ENCODE measurements around the gene LIMK1.
"Not testable (repeated sequence)": the region's sequence is repeated elsewhere in the genome, so short reads cannot be mapped to it uniquely, and the experiment has no call there.

LIMK1 gene

DNA sequence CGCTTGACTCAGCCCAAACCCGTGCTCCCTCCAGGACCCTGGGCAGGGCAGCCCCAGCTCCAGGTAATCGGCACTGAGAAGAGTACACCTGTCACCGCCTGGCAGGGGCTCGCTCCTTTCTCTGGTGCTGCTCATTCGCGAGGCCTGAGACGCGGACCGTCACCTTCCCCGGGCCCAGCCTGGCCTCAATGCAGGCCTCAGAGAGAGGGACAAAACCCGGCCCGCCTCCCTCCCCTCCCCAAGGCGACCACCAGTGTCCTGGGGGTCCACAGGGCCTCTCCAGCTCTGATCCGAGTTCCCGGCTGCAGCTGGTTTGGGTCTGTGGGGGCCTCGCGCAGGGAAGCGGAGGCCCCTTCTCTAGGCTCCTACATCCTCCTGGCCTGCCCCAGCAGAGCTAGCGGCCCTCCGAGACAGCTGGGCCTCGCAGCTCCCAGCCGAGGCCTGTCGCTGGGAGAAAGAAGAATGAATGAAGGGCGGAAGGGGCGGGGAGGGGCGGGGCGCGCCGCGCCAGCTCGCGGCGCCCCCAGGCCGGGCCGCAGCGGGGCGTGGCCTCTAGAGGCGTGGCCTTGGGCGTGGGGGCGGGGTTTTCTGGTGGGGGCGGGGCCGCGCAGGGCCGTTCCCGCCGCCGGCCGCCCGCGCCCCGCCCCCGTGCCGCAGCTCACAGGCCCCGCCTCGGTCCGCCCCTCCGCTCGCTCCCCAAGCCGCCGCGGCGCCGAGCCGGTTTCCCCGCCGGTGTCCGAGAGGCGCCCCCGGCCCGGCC is at the start of gene LIMK1:
TSS of gene LIMK1 (plus strand) at position 688 of the 760 bp plus-strand sequence. CDS start 187 bp downstream, outside the sequence.
- H3K27ac ChIP-seq = peak within 1 kb of the TSS; percentile 64 to 92 (median 84)

DNA sequence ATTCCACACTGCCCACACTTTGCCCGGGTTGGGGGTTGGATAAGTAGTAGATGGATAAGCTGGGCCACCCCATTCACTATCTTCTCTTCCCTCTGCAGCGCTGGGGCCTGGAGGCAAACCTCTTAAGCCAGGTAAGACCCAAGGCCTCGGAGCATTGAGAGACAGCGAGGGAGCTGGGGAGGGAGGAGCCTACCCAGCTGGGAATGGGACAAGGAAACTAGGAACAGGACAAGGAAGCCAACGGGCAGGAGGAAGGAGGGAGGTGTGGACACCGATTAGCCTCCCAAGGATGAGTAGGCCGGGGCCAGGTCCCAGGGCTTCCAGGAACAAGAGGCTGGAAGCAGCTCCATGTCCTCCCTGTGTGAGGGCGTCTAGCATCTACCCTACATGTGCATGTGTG is 46.0 kb upstream of the LIMK1 start:
- Histone ChIP-seq H3K27ac (peak overlapping the region in 3 of 21 experiments; percentile 4 to 51 (median 33)), H3K4me3 (no peak overlapping the region)

More for the DNA sequence above, at the start of gene LIMK1:
- H3K4me3 ChIP-seq = peak within 1 kb of the TSS; percentile 64 to 90 (median 81)

DNA sequence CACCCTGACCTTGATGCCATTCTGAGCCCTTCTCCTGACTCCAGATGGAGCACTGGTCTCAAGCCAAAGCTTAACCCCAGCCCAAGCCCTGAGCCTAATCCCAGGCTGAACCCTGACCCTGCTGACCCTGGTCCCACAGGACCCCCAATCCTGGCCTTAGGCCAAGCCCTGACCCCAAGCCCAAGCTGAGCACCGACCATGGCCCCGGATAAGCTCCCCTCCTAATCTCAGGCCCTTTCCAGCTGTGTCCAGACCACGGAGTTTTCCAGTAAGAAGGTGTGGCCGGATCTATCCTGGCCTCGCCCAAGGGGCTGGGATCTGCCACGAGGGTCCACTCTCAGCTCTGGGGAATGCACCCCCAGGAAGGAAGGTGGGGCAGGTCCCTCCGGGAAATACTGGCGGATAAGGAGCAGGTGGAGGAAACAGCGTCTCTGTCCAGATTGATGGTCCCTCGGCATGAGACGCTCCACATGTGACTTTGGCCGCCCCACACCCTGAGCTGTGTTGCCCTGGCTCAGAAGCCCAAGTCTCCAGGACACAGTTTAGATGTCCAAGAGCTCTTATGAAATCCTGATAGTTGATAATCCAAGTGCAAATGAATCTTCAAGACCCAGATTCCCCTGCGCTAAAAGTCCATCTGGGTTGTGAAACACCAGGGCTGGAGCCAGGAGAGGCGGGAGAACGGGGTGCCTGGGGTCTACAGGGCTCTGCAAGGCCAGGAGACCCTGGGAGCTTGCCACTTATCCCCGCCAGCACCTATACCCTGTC is 45.2 kb upstream of the LIMK1 start:
- Histone ChIP-seq H3K4me3 (no peak overlapping the region), H3K27ac (peak overlapping the region in 7 of 21 experiments; percentile 2 to 59 (median 49))

DNA sequence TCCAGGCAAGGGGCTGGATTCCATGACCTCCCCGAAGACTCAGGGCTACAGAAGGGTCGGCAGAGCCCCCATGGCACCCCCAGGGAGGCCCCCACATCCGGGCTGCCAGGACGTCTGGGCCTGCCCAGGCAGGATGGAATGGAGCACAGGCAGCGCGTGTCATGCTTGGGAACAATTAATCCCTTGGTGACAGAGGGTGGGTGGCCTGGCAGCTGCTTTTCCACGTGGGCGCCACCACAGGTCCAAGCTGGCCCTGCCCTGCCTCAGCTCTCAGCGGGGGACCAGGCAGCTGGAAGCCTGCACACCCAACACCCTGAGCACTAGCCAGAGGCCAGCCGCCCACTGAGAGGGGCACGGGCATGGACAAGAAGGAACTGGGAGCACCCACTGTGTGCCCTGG is 44.3 kb upstream of the LIMK1 start:
- Histone ChIP-seq H3K27ac (peak overlapping the region in 3 of 21 experiments; percentile 46 to 54 (median 47)), H3K4me3 (no peak overlapping the region)

DNA sequence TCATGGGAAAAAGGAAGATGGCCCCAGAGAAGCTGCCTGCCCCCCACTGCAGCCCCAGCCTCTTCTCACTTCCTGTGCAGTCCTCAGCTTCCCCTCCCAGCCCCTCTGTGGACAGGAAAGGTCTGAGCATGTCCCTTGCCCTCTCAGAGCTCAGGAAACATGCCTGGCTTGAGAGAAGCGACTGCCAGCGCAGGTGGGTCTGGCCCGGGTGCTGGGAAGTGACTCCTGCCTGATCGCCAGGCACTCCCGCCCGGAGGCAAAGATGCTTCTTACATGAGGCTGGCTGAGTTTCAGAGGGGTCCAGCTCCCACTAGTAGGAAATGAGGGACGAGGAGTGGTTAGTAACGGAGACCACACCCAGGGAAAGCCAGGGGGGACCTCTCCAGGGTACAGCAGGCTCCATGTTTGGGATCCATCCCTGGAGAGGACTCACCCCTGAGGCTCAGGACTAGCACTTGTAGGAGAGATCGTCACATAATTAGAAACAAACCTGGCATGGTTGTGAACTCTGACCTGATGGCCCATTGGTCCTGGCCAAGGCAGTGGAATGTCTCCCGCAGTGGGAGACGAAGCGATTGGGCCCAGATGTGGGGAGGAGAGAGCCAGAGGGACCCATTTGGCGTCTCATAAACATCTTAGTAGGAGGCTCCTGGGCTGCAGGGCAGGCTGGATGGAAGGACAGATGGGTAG is 43.4 kb upstream of the LIMK1 start:
- H3K27ac ChIP-seq = peak overlapping the region in 5 of 21 experiments; percentile 0 to 47 (median 22)

DNA sequence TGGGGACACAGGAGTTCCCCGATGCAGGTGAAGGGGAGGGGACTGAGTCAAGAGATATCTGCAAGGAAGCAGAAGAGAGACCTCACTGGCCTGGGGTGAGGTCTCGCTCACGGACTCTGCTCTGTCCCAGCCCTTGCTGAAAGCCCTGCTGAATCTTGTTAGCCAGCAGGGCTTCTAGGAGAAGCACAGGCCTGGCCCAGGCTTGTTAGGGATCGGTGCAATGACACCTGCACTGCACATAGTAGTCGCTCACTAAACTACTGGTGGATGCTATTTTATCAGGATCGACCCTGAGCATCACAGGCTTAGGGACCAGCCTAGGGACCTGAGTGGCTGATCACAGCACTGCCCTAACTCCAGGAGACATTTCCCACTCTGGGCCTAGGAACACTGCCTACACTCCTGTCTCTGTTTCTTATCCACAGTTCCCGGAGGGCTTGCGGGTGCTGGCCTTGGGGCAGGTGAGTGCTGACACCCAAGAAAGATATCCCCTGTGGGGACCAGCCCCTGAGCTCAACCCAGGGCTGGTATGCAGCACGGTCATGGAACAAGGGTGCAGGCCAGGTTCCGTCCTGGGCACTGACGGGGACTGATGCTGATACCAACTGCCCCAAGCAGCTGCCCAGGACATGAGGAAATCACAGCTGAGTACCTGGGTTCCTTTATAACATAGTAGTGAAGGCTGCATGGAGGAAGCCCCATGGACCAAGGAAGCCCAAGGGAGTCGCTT is 42.6 kb upstream of the LIMK1 start:
- Histone ChIP-seq H3K4me3 (no peak overlapping the region), H3K27ac (peak overlapping the region in 2 of 21 experiments; percentile 36 to 47)

More for the DNA sequence above, 43.4 kb upstream of the LIMK1 start:
- H3K4me3 ChIP-seq = no peak overlapping the region

DNA sequence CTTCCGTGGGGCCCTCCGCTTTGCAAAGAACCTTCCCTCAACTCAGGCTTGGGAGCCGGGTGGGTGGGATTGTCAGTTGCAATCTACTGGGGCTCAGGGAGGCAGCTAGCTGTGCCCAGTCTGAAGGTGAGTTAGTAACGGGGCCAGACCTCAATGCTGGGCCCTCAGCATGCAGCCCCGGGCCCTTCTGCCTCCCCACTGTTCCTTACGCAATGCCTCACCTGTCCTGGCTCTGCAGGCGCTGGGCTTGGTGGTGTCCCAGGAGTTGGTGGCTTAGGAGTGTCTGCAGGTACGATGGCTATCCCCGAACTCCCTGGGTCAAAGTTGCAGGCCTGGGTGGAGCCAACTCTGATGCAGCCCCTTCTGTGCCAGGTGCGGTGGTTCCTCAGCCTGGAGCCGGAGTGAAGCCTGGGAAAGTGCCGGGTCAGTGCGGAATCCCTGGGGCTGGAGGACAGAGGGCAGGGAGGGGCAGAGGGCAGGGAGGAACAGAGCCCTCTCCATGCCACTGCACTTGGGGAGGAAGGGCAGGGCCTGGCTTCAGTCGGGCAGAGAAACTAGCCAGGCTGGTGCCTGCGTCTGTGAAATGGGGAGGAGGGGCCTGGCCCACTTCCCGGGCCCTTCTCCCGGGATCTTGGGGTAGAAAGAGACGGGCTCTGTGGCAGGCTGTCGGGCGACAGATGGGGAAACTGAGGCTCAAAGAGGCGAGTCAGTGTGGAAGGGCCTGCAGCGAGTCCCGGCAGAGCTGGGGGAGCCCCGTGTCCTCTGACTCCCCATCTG is 40.7 kb upstream of the LIMK1 start:
- H3K27ac ChIP-seq = peak overlapping the region in 3 of 21 experiments; percentile 8 to 32 (median 21)
- H3K4me3 ChIP-seq = peak overlapping the region in 1 of 7 experiments; percentile 13

DNA sequence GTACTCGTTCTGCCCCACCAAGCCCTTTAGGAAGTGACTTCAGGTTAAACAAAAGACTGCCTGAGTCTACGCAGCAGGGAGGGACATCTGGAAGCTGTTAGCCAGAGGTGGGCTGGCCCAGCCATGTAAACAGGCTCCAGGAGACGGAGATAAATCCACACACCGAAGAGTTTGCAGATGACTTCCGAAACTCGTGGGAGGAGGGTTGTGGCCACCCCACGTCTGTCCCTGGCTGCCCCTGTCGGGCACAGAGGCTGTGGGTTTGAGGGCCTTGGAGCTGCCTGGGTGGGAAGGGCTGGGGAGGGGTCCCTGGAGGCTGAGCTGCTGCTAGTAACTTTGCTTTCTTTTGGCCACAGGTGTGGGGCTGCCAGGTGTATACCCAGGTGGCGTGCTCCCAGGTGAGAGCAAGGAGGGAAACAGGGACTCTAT is 40.1 kb upstream of the LIMK1 start:
- H3K4me3 ChIP-seq = no peak overlapping the region
- peak overlapping the region in 3 of 21 experiments; percentile 8 to 32 (median 21) for H3K27ac ChIP-seq

DNA sequence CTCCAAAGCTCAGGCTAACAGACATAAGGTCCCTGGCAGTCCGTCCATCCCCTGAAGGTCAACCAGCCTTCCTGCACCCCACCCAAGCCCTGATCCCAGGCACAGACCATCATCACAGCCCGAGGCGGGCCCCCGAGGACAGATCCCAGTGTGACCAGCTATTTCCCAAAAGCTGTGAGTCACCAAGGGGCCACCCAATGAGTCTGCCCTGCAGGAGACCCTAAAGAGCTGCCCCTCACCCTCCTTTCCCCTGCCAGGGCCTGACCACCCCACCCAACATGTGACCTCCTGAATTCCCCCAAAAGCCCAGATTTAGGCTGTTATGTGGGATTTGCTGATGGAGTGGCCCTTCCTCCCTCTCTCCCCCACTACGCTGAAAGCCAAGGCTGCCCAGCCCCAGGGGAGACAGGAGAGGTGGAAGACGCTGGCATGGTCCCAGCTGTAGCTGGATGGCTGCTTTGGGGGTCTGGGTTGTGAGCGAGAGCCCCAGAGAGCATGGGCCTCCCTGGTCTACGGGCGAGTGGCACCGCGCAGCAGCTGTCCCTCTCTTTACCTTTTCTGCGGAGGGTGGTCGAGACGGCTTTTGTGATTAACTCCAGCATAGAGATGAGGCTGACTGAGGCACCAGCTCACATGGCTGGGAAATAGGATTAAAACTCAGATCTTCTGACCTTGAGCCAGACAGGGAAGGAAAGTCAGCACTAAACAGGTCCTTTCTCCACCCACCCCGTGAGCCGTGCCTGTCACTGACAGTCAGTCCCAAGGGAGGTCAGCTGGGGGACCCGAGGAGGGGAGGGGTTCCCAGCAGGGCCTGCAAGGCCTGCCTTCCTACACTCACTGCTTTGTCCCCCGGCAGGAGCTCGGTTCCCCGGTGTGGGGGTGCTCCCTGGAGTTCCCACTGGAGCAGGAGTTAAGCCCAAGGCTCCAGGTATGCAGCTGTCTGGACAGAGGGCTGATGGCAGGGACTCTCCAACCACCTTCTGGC is 38.9 kb upstream of the LIMK1 start:
- Histone ChIP-seq H3K27ac (peak overlapping the region in 2 of 21 experiments; percentile 11 to 23), H3K4me3 (no peak overlapping the region)

DNA sequence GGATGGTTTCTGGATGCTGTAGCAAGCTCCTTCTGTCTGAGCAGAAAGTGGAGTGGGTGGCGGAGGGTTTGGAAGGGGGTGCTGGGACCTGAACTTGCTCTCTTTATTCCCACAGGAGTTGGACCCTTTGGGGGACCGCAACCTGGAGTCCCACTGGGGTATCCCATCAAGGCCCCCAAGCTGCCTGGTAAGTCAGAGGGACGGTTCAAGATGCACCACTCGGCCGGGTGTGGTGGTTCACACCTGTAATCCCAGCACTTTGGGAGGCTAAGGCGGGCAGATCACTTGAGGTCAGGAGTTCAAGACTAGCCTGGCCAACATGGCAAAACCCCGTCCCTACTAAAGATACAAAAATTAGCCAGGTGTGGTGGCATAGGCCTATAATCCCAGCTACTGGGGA is 37.0 kb upstream of the LIMK1 start:
- H3K4me3 ChIP-seq, H3K27ac ChIP-seq: not testable (repeated sequence)

DNA sequence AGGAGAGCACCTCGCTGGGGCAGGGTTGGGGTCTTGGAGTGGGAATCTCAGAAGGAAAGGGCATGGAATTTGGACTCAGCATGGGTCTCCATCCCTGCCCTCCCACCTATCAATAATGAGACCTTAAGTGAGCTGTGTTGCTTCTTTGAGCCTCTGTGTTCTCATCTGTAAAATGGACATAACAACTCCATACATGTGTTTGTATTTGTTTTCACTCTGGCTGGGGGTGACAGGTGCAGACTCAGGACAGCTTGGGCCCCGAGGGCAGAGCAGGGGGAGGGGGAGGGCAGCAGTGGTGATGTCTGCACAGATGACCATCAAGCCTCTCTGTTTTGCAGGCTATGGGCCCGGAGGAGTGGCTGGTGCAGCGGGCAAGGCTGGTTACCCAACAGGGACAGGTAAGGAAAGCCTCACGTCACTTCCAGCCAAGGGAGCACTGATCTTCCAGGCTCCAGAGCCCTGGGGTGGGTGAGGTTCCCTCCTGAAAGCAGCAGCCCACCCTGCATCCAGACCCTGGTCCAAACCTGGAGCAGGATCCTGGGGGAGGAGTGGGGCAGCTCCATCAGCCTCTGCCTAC is 35.7 kb upstream of the LIMK1 start:
- Histone ChIP-seq H3K4me3 (no peak overlapping the region), H3K27ac (no peak overlapping the region)

DNA sequence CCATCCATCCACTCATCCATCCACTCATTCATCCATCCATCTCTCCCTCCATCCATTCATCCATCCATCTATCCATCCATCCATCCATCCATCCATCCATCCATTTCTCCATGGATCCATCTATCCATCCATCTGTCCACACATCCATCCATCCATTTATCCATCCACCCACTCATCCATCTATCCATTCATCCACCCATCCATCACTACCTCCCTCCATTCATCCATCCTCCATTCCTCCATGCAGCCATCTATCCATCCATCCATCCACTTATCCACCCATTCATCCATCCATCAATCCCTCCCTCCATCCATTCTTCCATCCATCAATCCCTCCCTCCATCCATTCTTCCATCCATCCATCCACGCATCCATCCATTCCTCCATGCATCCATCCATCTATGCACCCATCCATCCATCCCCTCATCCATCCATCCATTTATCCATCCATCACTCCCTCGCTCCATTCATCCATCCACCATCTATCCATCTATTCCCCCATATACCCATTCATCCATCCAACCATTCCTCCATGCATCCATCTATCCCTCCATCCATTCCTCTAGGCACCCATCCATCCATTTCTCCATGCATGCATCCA is 34.5 kb upstream of the LIMK1 start:
- Histone ChIP-seq H3K27ac (no peak overlapping the region), H3K4me3 (no peak overlapping the region)

DNA sequence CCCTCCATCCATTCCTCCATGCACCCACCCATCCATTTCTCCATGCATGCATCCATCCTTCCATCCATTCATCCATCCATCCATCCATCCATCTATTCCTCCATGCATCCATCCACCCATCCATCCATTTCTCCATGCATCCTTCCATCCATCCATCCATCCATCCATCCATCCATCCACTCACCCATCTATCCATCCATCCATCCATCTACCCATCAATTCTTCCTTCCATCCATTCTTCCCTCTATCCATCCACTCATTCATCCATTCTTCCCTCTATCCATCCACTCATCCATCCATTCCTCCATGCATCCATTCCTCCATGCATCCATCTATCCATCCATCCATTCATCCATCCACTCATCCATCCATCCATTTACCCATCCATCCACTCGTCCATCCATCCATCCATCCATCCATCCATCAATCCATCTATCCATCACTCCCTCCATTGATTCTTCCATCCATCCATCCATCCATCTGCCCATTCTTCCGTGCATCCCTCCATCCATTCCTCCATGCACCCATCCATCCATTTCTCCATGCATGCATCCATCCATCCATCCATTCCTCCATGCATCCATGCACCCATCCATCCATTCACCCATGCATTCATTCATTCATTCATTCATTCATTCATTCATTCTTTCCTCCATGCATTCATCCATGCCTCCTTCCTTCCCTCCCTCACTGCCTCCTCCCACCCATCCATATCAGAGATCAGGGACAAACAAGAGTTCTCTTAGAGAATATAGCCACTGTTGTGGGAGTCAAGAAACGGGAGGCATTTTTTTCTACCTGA is 33.4 kb upstream of the LIMK1 start:
- no peak overlapping the region for H3K4me3 ChIP-seq
- H3K27ac ChIP-seq = no peak overlapping the region

DNA sequence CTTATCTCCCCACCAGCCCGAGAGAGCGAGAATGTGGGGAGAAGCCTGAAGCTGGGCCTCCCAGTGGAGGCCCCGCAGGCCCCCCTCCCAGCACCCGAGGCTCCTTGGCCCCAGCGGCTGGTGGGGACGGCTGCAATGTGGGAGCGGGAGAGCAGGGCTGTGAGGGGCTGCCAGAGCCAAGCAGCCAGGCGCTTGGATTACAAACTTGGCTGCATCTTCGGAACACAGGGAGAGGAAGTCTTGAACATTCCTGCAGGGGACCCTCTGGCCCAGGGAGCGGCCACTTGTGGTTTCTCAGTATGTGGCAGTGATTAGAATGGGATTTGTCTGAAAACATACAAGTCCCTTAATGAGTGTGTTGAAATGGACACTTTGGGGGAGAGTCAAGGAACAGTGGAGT is 32.4 kb upstream of the LIMK1 start:
- no peak overlapping the region for H3K27ac ChIP-seq
- H3K4me3 ChIP-seq = no peak overlapping the region

DNA sequence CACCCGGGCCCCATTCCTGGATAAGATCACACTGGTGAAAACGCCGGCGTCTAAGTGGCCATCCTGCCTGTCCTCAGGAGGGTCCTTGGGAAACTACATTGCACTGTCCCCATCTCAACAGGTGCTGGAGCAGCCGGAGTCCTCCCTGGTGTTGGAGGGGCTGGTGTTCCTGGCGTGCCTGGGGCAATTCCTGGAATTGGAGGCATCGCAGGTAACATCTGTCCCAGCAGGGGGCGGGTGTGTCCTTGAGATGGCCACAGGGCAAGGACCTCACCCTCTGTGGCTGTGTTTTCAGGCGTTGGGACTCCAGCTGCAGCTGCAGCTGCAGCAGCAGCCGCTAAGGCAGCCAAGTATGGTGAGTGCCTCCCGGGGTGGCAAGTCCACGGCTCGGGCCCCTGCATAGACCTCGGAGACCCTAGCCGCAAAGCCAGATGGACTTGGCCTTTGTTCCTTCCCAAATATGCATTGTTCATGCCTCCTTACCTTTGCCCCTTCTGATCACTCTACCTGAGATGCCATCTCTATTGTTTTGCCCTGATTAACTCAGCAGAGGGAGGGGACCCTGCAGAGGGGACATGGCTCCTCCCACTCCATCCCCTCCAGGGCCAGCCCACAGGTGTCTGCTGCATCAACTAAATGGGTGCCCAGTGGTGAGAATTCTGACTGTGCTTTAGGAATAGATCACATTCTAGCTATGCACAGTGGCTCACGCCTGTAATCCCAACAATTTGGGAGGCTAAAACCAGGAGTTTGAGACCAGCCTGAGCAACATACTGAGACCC is 31.8 kb upstream of the LIMK1 start:
- Histone ChIP-seq H3K27ac (no peak overlapping the region), H3K4me3 (no peak overlapping the region)

Measured in skin epidermis (tissue), 12 donors.